H1 (cell line): ENCODE measurements around the gene SH2D1A. TPM values are rescaled to one million over a fixed set of nuclear protein-coding genes. Genes with fewer than 3 reads are reported as not detected.

ENCODE experiments used
- GTF2F1 ChIP-seq: IDR thresholded peaks from 2 replicates; pipeline ENCODE4 v1.6.1; 2012; ENCODE audit warnings: low read depth, low read length, improper control_type of control experiment, borderline replicate concordance
- SIRT6 ChIP-seq: IDR thresholded peaks from one replicate; pipeline ENCODE4 v1.7.1; 2012; ENCODE audit warnings: low read length, inconsistent platforms
- ZNF274 ChIP-seq: IDR thresholded peaks from 2 replicates; pipeline ENCODE4 v1.7.0; 2012; ENCODE audit warnings: low read length, borderline replicate concordance; ENCODE audit errors: extremely low read depth
- polyA plus RNA-seq, 7 experiments: library from polyadenylated mRNA; depleted of rRNA in 3 of 7; stranded (reverse) in 5 of 7; unstranded in 2 of 7; fragments of >200 nt in 5 of 7; fragments of 200-250 nt in 2 of 7; gene quantifications; 1 replicate in 5 of 7; 2 replicates in 1 of 7; 4 replicates in 1 of 7; pipeline versions ENCODE4 v1.2.1 to v1.2.3, GENCODE V29; 2011 to 2013; ENCODE audit warnings: missing spikeins in 2 of 7, mixed read lengths in 2 of 7
- total RNA-seq: library from RNA; stranded (reverse); fragmentation: NEBNext Ultra II Directional; extraction: Animal tissue kit (Norgen Biotek cat#: 25700); gene quantifications from 2 replicates; pipeline ENCODE4 v1.2.1, GENCODE V29; 2021

Gene SH2D1A
- total and polyA plus RNA-seq, 2 of the 8 experiments (the other 6 are each of a cell fraction or from before 2014, with no cell fraction given), result not detected

GRCh38 chrX:124343016-124343415, 3.3 kb upstream of the SH2D1A start (continued):
- TF ChIP-seq GTF2F1, result no peak
- TF ChIP-seq SIRT6, result no peak
- no peak for TF ChIP-seq ZNF274
